Activated CD8-positive, alpha-beta memory T cell treated with anti-CD3 and anti-CD28 coated beads, Interleukin-2, amount 10 ng/mL, durations not matched to agents 7 days and 5 days (primary cell): ENCODE data around the gene TAF5L. TPM values are rescaled to one million over a fixed set of nuclear protein-coding genes. Genes with fewer than 3 reads are reported as not detected.

Experiments
- ATAC-seq: fragments of 150-1000 bp; cut with Tn5 transposase; one replicate; pipeline ENCODE4 v1.10.0; 2021; ENCODE audit warnings: moderate library complexity
- CTCF ChIA-PET: fragments of 350-600 bp; sonication (Branson Sonifier 250); formaldehyde crosslinking; loops from one replicate; lab custom pipeline; 2021; ENCODE audit warnings: antibody characterized with exemption; lab: Charles Lee
- DNase-seq: peaks from one replicate; pipeline ENCODE4 v3.0.0-alpha.2; 2020
- H3K27ac Mint-ChIP-seq: one replicate; pipeline ENCODE4 v1.8.0; 2021; ENCODE audit warnings: mild to moderate bottlenecking, mixed read lengths
- H3K27me3 Mint-ChIP-seq: one replicate; pipeline ENCODE4 v1.8.0; 2021; ENCODE audit warnings: mixed read lengths
- H3K36me3 Mint-ChIP-seq: one replicate; pipeline ENCODE4 v1.8.0; 2021; ENCODE audit warnings: mild to moderate bottlenecking, mixed read lengths
- H3K4me1 Mint-ChIP-seq: one replicate; pipeline ENCODE4 v1.8.0; 2021; ENCODE audit warnings: mixed read lengths
- H3K4me3 Mint-ChIP-seq: one replicate; pipeline ENCODE4 v1.8.0; 2021; ENCODE audit warnings: mild to moderate bottlenecking, moderate library complexity, mixed read lengths
- H3K9me3 Mint-ChIP-seq: one replicate; pipeline ENCODE4 v1.8.0; 2022; ENCODE audit warnings: low read depth, mixed read lengths
- total RNA-seq, 2 experiments: library from RNA; stranded (reverse); gene quantifications; one replicate each; pipeline ENCODE4 v1.2.3, GENCODE V29; 2021

Gene TAF5L
- total RNA-seq, 2 experiments from 2014 or later: 24.9 to 29.7 TPM

GRCh38 chr1:229553621-229554130, 72.2 kb downstream of the TAF5L start:
- Mint-ChIP-seq H3K4me3 (no peak overlapping the region), H3K4me1 (peaks cover 41% of the 10 kb centered on the region), H3K27me3 (no peaks in the 10 kb centered on the region), H3K9me3 (no peaks in the 10 kb centered on the region), H3K27ac (no peak overlapping the region), H3K36me3 (peaks cover 12% of the 10 kb centered on the region)
- CTCF ChIA-PET: no interaction called here
- no peak for ATAC-seq
- DNase-seq: no peak

GRCh38 chr1:229552732-229553131, 73.2 kb downstream of the TAF5L start:
- CTCF ChIA-PET: no interaction called here
- H3K4me1 Mint-ChIP-seq: peaks cover 41% of the 10 kb centered on the region
- H3K36me3 Mint-ChIP-seq: peaks cover 15% of the 10 kb centered on the region
- no peaks in the 10 kb centered on the region for H3K27me3 Mint-ChIP-seq
- no peak for DNase-seq
- no peaks in the 10 kb centered on the region for H3K9me3 Mint-ChIP-seq
- ATAC-seq: no peak
- no peak overlapping the region for H3K27ac Mint-ChIP-seq
- H3K4me3 Mint-ChIP-seq: no peak overlapping the region

GRCh38 chr1:229550812-229551567, 74.9 kb downstream of the TAF5L start:
- CTCF ChIA-PET: no interaction called here
- H3K36me3 Mint-ChIP-seq: peaks cover 19% of the 10 kb centered on the region
- H3K27me3 Mint-ChIP-seq: no peaks in the 10 kb centered on the region
- H3K4me1 Mint-ChIP-seq: peaks cover 30% of the 10 kb centered on the region
- ATAC-seq (no peak), DNase-seq (no peak)
- H3K27ac Mint-ChIP-seq: no peak overlapping the region
- no peaks in the 10 kb centered on the region for H3K9me3 Mint-ChIP-seq
- no peak overlapping the region for H3K4me3 Mint-ChIP-seq

- Mint-ChIP-seq H3K27me3 (no peaks in the 10 kb centered on the region), H3K36me3 (peaks cover 41% of the 10 kb centered on the region), H3K27ac (no peak overlapping the region), H3K4me3 (no peak overlapping the region), H3K9me3 (no peaks in the 10 kb centered on the region), H3K4me1 (peaks cover 24% of the 10 kb centered on the region)
- CTCF ChIA-PET: no interaction called here
- ATAC-seq (no peak), DNase-seq (no peak)
These were observed 78.4 kb downstream of the TAF5L start for GRCh38 chr1:229547542-229547941.

GRCh38 chr1:229544587-229544986, 81.3 kb downstream of the TAF5L start:
- Mint-ChIP-seq H3K4me1 (peaks cover 21% of the 10 kb centered on the region), H3K27me3 (no peaks in the 10 kb centered on the region), H3K27ac (no peak overlapping the region), H3K4me3 (no peak overlapping the region), H3K9me3 (no peaks in the 10 kb centered on the region), H3K36me3 (peaks cover 56% of the 10 kb centered on the region)
- CTCF ChIA-PET: interaction anchor here (0.8 kb wide), 1 partner anchor 12 kb away, joined by 3 read pairs; no protein-coding TSS in a partner anchor
- DNase-seq: no peak
- ATAC-seq: no peak

Other genes with a start within 250 kb of the TAF5L start
- not detected for gene ACTA1, start 192.0 kb downstream of the TAF5L start, total RNA-seq
- gene NUP133, start 117.8 kb downstream of the TAF5L start, total RNA-seq: 10 to 100 TPM; 43.1 to 45.4 TPM
- 10 to 100 TPM; 35.0 to 39.8 TPM for gene ABCB10, start 67.4 kb downstream of the TAF5L start, total RNA-seq
- 10 to 100 TPM; 13.5 to 18.7 TPM for gene URB2, start 125 bp upstream of the TAF5L start, total RNA-seq